ENCODE data around the gene FBXL17.

Gene FBXL17

GRCh38 chr5:108079753-108080152 is 302.1 kb downstream of the FBXL17 start:
- no peak for DNase-seq

DNA sequence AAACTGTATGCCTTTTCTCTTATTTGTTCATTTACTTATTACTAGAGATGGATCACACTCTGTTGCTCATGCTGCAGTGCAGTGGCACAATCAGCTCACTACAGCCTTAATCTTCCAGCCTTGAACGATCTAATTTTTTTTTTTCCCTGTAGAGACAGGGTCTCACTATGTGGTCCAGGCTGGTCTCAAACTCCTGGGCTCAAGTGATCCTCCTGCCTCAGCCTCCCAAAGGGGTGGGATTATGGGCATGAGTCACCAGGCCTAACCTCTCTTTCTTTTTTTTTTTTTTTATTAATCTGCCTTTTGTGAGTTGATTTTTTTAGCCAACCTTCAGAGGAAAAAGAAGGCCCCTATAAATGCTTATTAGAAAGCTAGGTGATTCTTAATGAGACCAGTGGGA is 303.0 kb downstream of the FBXL17 start:
- DNase-seq, result no peak

DNA sequence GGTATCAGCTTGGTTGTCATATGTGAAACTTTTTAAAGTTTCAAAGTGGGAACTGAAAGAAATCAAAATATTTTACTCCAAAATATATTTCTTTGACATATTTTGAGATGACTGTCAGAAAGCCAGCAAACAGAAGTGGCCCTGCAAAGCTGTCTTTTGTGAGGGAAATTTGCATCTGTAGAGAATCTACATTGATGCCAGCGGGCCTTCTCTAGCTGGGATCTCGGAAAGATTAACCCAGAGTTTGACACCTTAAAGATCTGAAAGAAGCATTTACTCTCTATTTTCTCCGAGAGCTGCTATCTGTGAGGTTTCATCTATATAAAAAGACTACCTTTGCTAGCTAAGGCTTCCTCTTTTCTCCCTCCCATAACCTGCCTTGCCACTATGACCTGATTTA is 303.6 kb downstream of the FBXL17 start:
- no peak for DNase-seq

GRCh38 chr5:108074626-108075025 is 307.3 kb downstream of the FBXL17 start:
- no peak for DNase-seq

DNA sequence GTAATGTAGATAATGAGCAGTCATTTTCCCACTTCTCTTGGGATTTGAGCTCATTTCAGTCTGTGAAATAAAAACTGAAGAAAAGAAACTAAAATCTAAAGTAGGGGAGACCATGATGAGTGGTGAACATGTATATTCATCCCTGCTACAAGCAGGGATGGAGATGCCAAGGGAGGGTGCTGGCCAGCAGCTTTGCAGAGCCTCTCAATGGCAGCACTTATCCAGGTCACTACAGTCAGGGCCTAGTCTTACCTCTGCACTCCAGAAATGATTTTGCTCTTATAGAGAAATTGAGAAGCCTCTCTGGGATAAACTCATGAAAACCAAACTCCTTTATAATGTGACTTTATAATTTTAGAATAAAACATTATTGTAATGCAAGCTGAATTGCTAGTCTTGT is 317.6 kb downstream of the FBXL17 start:
- DNase-seq, result no peak

DNA sequence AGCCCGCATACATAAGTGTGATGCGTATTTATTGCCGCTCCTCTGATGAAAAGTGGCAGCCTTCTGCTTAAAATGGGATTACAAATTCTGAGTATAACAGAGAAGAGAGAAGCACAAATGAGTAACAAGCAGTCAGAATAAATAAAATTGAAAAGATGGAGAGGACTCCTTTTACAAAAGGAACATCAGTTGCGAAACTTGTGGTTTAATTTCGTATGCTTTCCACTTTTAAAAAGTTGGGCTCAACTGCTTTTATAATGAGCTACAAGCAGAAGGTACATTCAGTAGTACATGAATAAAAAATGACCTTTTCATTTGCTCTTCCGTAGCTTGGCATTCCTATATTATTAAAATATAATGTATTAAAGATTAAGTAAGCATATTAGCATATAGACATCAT is 320.0 kb downstream of the FBXL17 start:
- DNase-seq, result no peak

- no peak for DNase-seq
Observed at GRCh38 chr5:108060340-108060739, 321.6 kb downstream of the FBXL17 start.

- no peak for DNase-seq
Observed at GRCh38 chr5:108059334-108059733, 322.6 kb downstream of the FBXL17 start.

DNA sequence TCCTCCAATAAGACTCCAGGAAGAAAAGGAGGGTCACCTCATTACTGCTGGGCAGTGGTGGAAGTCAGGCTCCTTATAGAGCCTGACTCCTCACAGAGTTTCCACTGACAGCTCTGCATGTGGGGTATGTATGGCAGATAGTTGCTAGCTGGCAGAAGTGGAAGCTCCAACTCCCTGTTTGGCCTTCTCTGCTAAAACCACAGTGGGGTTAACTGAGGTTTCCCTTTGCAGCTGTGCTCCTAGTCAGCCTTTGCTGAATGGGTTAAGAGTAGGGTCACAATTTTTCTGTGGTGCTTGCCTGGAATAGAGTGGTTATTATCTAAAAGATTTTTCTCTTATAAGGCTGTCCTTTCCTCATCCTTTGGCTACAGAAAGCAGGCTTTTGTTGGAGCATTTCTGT is 327.5 kb downstream of the FBXL17 start:
- no peak for DNase-seq

- DNase-seq, result no peak
Observed at GRCh38 chr5:108046955-108047670, 334.8 kb downstream of the FBXL17 start.

DNA sequence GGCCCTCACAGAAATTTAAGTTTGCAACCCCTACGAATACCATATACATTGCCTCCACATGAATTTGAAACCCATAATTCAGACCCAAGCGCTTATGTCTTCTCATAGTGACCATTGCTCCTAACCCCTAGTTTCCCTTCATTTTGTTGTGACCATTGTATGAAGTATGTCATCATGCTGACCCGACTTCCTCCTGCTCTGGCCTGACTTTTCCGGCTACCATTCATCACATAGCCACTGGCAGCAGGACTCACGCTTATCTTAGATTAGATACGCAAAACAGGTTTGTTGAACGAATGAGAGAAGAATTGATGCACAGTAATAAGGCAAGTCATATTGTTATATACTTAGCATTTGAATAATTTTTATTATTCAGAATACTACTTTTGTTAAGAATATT is 345.4 kb downstream of the FBXL17 start:
- no peak for DNase-seq

DNA sequence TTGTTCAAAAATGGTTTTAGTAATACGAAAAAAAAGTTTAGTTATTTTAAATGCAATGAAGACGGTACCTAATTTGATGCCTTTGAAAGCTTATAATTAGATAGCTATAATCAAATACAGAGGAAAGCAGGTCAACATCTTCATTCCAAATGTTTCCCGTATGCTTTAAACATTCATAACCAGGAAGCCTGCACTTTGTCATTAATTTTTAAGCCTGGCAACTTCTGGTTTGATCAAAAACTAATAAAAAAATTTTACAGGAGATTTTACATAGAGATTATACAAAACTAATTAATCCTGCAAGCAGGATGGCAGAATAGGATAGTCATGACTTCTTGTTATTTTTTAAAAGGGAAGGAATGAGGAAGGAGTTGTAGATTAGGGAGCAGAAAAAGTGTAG is 353.0 kb downstream of the FBXL17 start:
- DNase-seq, result no peak

DNA sequence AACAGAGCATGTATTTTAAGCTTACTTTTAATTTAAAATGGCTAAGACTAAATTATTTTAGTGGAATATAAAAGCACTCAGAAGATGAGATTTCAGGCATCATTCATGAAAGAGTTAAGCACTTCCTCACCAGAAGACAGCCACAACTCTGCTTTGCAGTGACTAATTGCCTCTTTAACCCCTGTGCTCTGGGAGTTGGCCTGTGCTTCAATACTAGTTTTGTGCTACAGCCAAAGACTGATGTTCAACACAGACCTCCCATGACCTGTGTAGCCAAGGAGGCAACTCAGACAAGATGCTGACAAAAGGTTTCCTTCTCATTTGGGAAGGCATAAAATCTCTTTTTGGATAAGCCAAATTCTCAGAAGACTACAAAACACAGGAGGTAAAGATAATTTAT is 353.5 kb downstream of the FBXL17 start:
- DNase-seq, result no peak

DNA sequence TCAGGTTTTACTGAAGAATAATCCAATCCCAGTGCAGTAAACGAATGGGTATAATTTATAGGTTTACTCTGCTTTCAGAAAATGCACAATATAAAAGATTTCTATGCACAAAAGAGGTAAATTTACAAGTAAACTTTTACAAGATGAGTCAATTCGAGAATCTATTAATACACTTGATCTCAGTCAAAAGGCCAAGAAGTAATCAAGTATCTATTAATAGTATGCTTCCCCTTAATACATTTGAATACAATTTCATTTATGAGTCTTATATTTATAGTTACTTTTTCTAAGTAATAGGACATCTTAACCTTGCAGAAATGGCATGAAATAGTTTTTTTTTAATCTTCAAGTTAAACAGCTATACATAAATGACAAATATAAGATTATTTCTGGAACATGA is 355.9 kb downstream of the FBXL17 start:
- no peak for DNase-seq

GRCh38 chr5:108024986-108025385 is 356.9 kb downstream of the FBXL17 start:
- no peak for DNase-seq

- no peak for DNase-seq
Observed at GRCh38 chr5:108016101-108016500, 365.8 kb downstream of the FBXL17 start.

- no peak for DNase-seq
Observed at GRCh38 chr5:108006791-108007190, 375.1 kb downstream of the FBXL17 start.

- DNase-seq, result no peak
Observed at GRCh38 chr5:108003178-108003577, 378.7 kb downstream of the FBXL17 start.

GRCh38 chr5:108001222-108001621 is 380.7 kb downstream of the FBXL17 start:
- DNase-seq, result no peak

- no peak for DNase-seq
Observed at GRCh38 chr5:107997338-107997980, 384.4 kb downstream of the FBXL17 start.

- DNase-seq, result no peak
Observed at GRCh38 chr5:107993341-107993740, 388.6 kb downstream of the FBXL17 start.

DNA sequence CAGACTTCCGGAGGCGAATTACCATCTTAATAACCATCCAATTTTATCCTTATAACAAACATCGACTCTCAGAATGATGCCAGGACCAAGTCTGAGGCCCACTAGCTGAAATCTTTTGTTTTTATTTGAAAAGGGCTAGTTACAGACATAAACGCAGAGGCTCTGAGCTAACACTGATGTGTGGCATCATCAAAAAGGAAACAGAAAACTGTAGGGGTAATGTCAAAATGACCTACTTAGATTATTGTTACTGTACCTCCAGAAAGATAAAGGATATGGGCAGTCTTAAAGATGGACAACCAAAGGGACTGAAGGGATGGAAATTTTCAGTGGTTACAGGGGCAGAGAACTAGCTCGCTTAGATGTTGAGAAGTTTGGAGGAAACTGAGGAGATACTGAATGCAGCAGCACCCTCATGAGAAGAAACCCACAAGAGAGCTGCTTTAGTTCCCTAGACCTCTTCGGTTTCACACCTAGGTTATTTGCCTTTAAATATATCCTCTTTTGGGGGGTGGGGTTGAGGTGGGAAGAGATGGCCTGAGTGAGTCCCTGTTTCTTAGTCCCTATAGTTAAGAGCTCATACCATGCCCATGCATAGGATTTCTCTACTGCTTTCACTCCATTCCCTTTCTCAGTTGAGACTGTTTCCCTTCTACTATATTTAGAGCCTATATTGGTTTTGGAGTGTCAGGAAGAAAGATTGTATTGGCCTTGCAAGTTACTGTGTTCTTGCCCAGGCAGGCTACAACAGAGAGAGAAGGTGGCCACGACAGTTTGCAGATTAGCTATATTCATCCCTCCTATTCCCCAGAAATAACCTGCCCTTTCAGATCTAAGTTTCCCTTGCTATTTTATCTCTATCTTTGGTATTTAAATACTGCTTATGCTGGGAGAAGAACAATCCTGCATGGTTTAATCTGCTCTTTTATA is 390.8 kb downstream of the FBXL17 start:
- DNase-seq, result no peak

- DNase-seq, result no peak
Observed at GRCh38 chr5:107985144-107985543, 396.8 kb downstream of the FBXL17 start.
